DND-41 (cell line): Measurements from ENCODE around the gene RPS19.

ENCODE experiments used
- ATAC-seq: fragments of 200-7000 bp; cut with Tn5 transposase; 3 replicates; pipeline ENCODE4 v1.9.1; 2021; ENCODE audit warnings: low read depth; ENCODE audit not compliant: insufficient read depth
- DNase-seq: peaks from one replicate; pipeline ENCODE4 v3.0.0-alpha.2; 2020
- H2AFZ ChIP-seq: 2 replicates; pipeline ENCODE4 v1.6.0; 2012; ENCODE audit warnings: low read depth, low read length
- H3K27ac ChIP-seq: 2 replicates; pipeline ENCODE4 v1.5.1; 2012; ENCODE audit warnings: low read length, inconsistent platforms
- H3K27me3 ChIP-seq: fragments of 200-600 bp; sonication (generic); 2 replicates; pipeline ENCODE4 v1.6.0; 2012; ENCODE audit warnings: low read length, mild to moderate bottlenecking, inconsistent platforms; ENCODE audit not compliant: insufficient read depth, poor library complexity
- H3K36me3 ChIP-seq: 2 replicates; pipeline ENCODE4 v1.5.1; 2012; ENCODE audit warnings: low read length, inconsistent platforms; ENCODE audit not compliant: insufficient read depth
- H3K4me1 ChIP-seq: 2 replicates; pipeline ENCODE4 v1.5.1; 2012; ENCODE audit warnings: mild to moderate bottlenecking, low read length; ENCODE audit not compliant: insufficient read depth
- H3K4me2 ChIP-seq: 2 replicates; pipeline ENCODE4 v1.6.0; 2012; ENCODE audit warnings: mild to moderate bottlenecking, moderate library complexity, low read length, inconsistent platforms; ENCODE audit not compliant: insufficient read depth
- H3K4me3 ChIP-seq, 2 experiments: fragments of 200-600 bp in 1 of 2; shearing (Covaris generic) in 1 of 2; 2 replicates each; pipeline ENCODE4 v1.5.1; 2012 to 2016; ENCODE audit warnings: inconsistent platforms in 2 of 2, low read length in 2 of 2, mild to moderate bottlenecking in 2 of 2, low read depth in 1 of 2, moderate library complexity in 1 of 2
- H3K79me2 ChIP-seq: 2 replicates; pipeline ENCODE4 v1.6.0; 2012; ENCODE audit warnings: low read length, inconsistent platforms; ENCODE audit not compliant: insufficient read depth
- H3K9ac ChIP-seq: 2 replicates; pipeline ENCODE4 v1.6.0; 2012; ENCODE audit warnings: low read depth, mild to moderate bottlenecking, inconsistent platforms, low read length, moderate library complexity
- H3K9me3 ChIP-seq: 2 replicates; pipeline ENCODE4 v1.5.1; 2012; ENCODE audit warnings: low read length, moderate library complexity, mild to moderate bottlenecking, inconsistent platforms; ENCODE audit not compliant: insufficient read depth, severe bottlenecking
- H4K20me1 ChIP-seq: 2 replicates; pipeline ENCODE4 v1.6.0; 2012; ENCODE audit warnings: low read length; ENCODE audit not compliant: insufficient read depth
- CTCF ChIP-seq: IDR thresholded peaks from 2 replicates; pipeline ENCODE4 v1.5.1; 2012; ENCODE audit warnings: borderline replicate concordance, low read length, moderate library complexity, mild to moderate bottlenecking; ENCODE audit not compliant: poor library complexity, severe bottlenecking; ENCODE audit errors: extremely low read depth
- EZH2 ChIP-seq: IDR thresholded peaks from 3 replicates; pipeline ENCODE4 v1.6.1; 2012; ENCODE audit warnings: borderline replicate concordance, low read depth, mild to moderate bottlenecking, moderate library complexity, low read length, inconsistent platforms; ENCODE audit not compliant: severe bottlenecking

Gene RPS19

GRCh38 chr19:41902594-41902993, 42.5 kb downstream of the RPS19 start:
- peaks cover 8% of the 10 kb centered on the region for H3K79me2 ChIP-seq
- TF ChIP-seq EZH2 (no peak), CTCF (no peak)
- peaks cover 41% of the 10 kb centered on the region for H4K20me1 ChIP-seq
- no peak overlapping the region for H3K4me2 ChIP-seq
- no peak overlapping the region for H2AFZ ChIP-seq
- H3K27me3 ChIP-seq: no peaks in the 10 kb centered on the region
- DNase-seq (no peak), ATAC-seq (no peak)
- no peak overlapping the region for H3K9ac ChIP-seq
- H3K9me3 ChIP-seq: no peaks in the 10 kb centered on the region
- no peak overlapping the region for H3K27ac ChIP-seq
- H3K36me3 ChIP-seq: peaks cover 98% of the 10 kb centered on the region
- no peak overlapping the region for H3K4me3 ChIP-seq
- no peaks in the 10 kb centered on the region for H3K4me1 ChIP-seq

GRCh38 chr19:41903193-41903953, 43.3 kb downstream of the RPS19 start:
- Histone ChIP-seq H4K20me1 (peaks cover 38% of the 10 kb centered on the region), H3K27me3 (no peaks in the 10 kb centered on the region), H3K9me3 (no peaks in the 10 kb centered on the region), H3K9ac (no peak overlapping the region), H2AFZ (no peak overlapping the region), H3K4me1 (no peaks in the 10 kb centered on the region), H3K27ac (no peak overlapping the region), H3K79me2 (peaks cover 6% of the 10 kb centered on the region; the same call in 1 of the 2 replicates), H3K4me3 (no peak overlapping the region), H3K4me2 (no peak overlapping the region), H3K36me3 (peaks cover 95% of the 10 kb centered on the region)
- TF ChIP-seq CTCF (no peak), EZH2 (no peak)
- ATAC-seq (no peak), DNase-seq (no peak)

GRCh38 chr19:41904118-41904870, 44.2 kb downstream of the RPS19 start:
- Histone ChIP-seq H3K4me2 (no peak overlapping the region), H3K9me3 (no peaks in the 10 kb centered on the region), H3K4me1 (no peaks in the 10 kb centered on the region), H3K36me3 (peaks cover 95% of the 10 kb centered on the region), H3K79me2 (no peaks in the 10 kb centered on the region), H3K4me3 (no peak overlapping the region), H4K20me1 (peaks cover 44% of the 10 kb centered on the region), H3K27ac (no peak overlapping the region), H2AFZ (no peak overlapping the region), H3K9ac (no peak overlapping the region), H3K27me3 (no peaks in the 10 kb centered on the region)
- ATAC-seq (no peak), DNase-seq (no peak)
- TF ChIP-seq CTCF (no peak), EZH2 (no peak)
